GM21786 (cell line): Measurements from ENCODE around the gene MTHFD1.
A peak's percentile ranks its signal among the peaks of the same experiment; 100 is the strongest.
"Not testable (repeated sequence)": the region's sequence is repeated elsewhere in the genome, so short reads cannot be mapped to it uniquely, and the experiment has no call there.

Experiments used
- ATAC-seq: cut with Tn5 transposase; IDR thresholded peaks from one replicate; pipeline ENCODE4 v1.9.1; 2021; ENCODE audit not compliant: unreplicated experiment

MTHFD1 gene

GRCh38 chr14:64387782-64388532 is at the start of gene MTHFD1:
TSS of gene MTHFD1 (plus strand) at chr14:64388353. CDS start at chr14:64388428, 75 bp downstream.
- ATAC-seq = peak; percentile 83

GRCh38 chr14:64338616-64339316 is 49.4 kb upstream of the MTHFD1 start:
- ATAC-seq = peak; percentile 87

- no peak for ATAC-seq
Observed at GRCh38 chr14:64340560-64341196, 47.5 kb upstream of the MTHFD1 start.

GRCh38 chr14:64347748-64348147 is 40.4 kb upstream of the MTHFD1 start:
- ATAC-seq = no peak

GRCh38 chr14:64349741-64350490 is 38.2 kb upstream of the MTHFD1 start:
- ATAC-seq = no peak

- ATAC-seq = no peak
Observed at GRCh38 chr14:64363265-64363846, 24.8 kb upstream of the MTHFD1 start.

GRCh38 chr14:64364907-64365306 is 23.2 kb upstream of the MTHFD1 start:
- no peak for ATAC-seq

GRCh38 chr14:64365358-64365889 is 22.7 kb upstream of the MTHFD1 start:
- ATAC-seq = not testable (repeated sequence)

- ATAC-seq = no peak
Observed at GRCh38 chr14:64369201-64369600, 19.0 kb upstream of the MTHFD1 start.

GRCh38 chr14:64387232-64387781 is 846 bp upstream of the MTHFD1 start:
- ATAC-seq = peak; percentile 16

GRCh38 chr14:64388533-64389285 is 556 bp downstream of the MTHFD1 start:
- no peak for ATAC-seq

GRCh38 chr14:64391113-64391725 is 3.1 kb downstream of the MTHFD1 start:
- no peak for ATAC-seq

GRCh38 chr14:64391986-64392385 is 3.8 kb downstream of the MTHFD1 start:
- no peak for ATAC-seq

GRCh38 chr14:64393189-64393726 is 5.1 kb downstream of the MTHFD1 start:
- ATAC-seq = not testable (repeated sequence)

GRCh38 chr14:64394423-64394822 is 6.3 kb downstream of the MTHFD1 start:
- no peak for ATAC-seq

GRCh38 chr14:64394977-64395633 is 7.0 kb downstream of the MTHFD1 start:
- no peak for ATAC-seq

GRCh38 chr14:64400829-64401459 is 12.8 kb downstream of the MTHFD1 start:
- ATAC-seq = no peak

GRCh38 chr14:64401949-64402348 is 13.8 kb downstream of the MTHFD1 start:
- no peak for ATAC-seq
